SU-DHL-6 (cell line): Measurements from ENCODE around the gene BANF1.

ENCODE experiments used
- H2AFZ ChIP-seq: fragments of 200-600 bp; sonication (generic); 2 replicates; pipeline ENCODE4 v1.6.1; 2014; ENCODE audit warnings: low read depth, mild to moderate bottlenecking, moderate library complexity, mixed read lengths, antibody characterized with exemption, low read length; ENCODE audit not compliant: severe bottlenecking
- H3F3A ChIP-seq: fragments of 200-600 bp; shearing (Covaris generic); 2 replicates; pipeline ENCODE4 v1.6.0; 2016; ENCODE audit warnings: antibody characterized with exemption, mild to moderate bottlenecking; ENCODE audit not compliant: insufficient read depth
- H3K27ac ChIP-seq: fragments of 200-600 bp; sonication (generic); 2 replicates; pipeline ENCODE4 v1.5.1; 2016; ENCODE audit warnings: low read depth, mild to moderate bottlenecking, low read length, moderate library complexity, mixed read lengths
- H3K27me3 ChIP-seq: fragments of 200-600 bp; sonication (generic), shearing (Covaris generic); 2 replicates; pipeline ENCODE4 v1.6.0; 2014; ENCODE audit warnings: mild to moderate bottlenecking, low read length
- H3K36me3 ChIP-seq: fragments of 200-600 bp; sonication (generic); 2 replicates; pipeline ENCODE4 v1.6.1; 2014; ENCODE audit warnings: mild to moderate bottlenecking, low read length, mixed read lengths
- H3K4me2 ChIP-seq: fragments of 300-600, 200-600 bp; shearing (Covaris generic), sonication (generic); 2 replicates; pipeline ENCODE4 v1.6.0; 2014; ENCODE audit warnings: low read length, low read depth, mild to moderate bottlenecking; ENCODE audit not compliant: poor library complexity, severe bottlenecking
- H3K4me3 ChIP-seq: fragments of 200-600 bp; sonication (generic); 2 replicates; pipeline ENCODE4 v1.5.1; 2014; ENCODE audit warnings: antibody characterized with exemption, low read length, mild to moderate bottlenecking, mixed read lengths; ENCODE audit not compliant: insufficient read depth, poor library complexity, severe bottlenecking
- H3K79me2 ChIP-seq: fragments of 200-600 bp; sonication (generic); 2 replicates; pipeline ENCODE4 v1.6.1; 2014; ENCODE audit warnings: mild to moderate bottlenecking, low read length, moderate library complexity; ENCODE audit not compliant: insufficient read depth
- H3K9ac ChIP-seq: fragments of 200-600 bp; sonication (generic); 2 replicates; pipeline ENCODE4 v1.7.0; 2014; ENCODE audit warnings: mild to moderate bottlenecking, low read length
- H3K9me2 ChIP-seq: fragments of 200-600 bp; sonication (generic); replicated peaks from 2 replicates; pipeline ENCODE4 v1.6.1; 2014; ENCODE audit warnings: low read length; ENCODE audit not compliant: insufficient read depth
- H3K9me3 ChIP-seq: fragments of 200-600 bp; sonication (generic); 2 replicates; pipeline ENCODE4 v1.6.1; 2014; ENCODE audit warnings: low read length, mixed read lengths; ENCODE audit not compliant: insufficient read depth
- H4K20me1 ChIP-seq: fragments of 200-600 bp; sonication (generic); 2 replicates; pipeline ENCODE4 v1.6.1; 2014; ENCODE audit warnings: low read depth, mild to moderate bottlenecking, antibody characterized with exemption, low read length, moderate library complexity, mixed read lengths
- CTCF ChIP-seq: fragments of 200-600 bp; sonication (generic); IDR thresholded peaks from one replicate; pipeline ENCODE4 v1.5.1; 2017; ENCODE audit warnings: antibody characterized with exemption, mild to moderate bottlenecking, low read length, moderate library complexity; ENCODE audit not compliant: insufficient read depth, poor library complexity, severe bottlenecking
- EZH2phosphoT487 ChIP-seq: fragments of 200-600 bp; sonication (generic), shearing (Covaris generic); conservative IDR thresholded peaks from 2 replicates; pipeline ENCODE4 v1.6.1; 2018; ENCODE audit warnings: mild to moderate bottlenecking, antibody characterized with exemption, low read length, moderate library complexity, mixed read lengths

Gene BANF1

GRCh38 chr11:65965986-65966762, 36.1 kb upstream of the BANF1 start:
- no peak for TF ChIP-seq EZH2phosphoT487
- no peak for TF ChIP-seq CTCF
- no peaks in the 10 kb centered on the region for H3K9me3 ChIP-seq
- H4K20me1 ChIP-seq = 0 out of 2 replicates have a peak, but pooled peaks cover 3% of the 10 kb centered on the region
- no peaks in the 10 kb centered on the region for H3K9me2 ChIP-seq
- H2AFZ ChIP-seq = no peak overlapping the region
- no peak overlapping the region for H3K4me3 ChIP-seq
- no peak overlapping the region for H3K9ac ChIP-seq
- no peaks in the 10 kb centered on the region; the same call in 1 of the 2 replicates for H3K36me3 ChIP-seq
- H3K27ac ChIP-seq = no peak overlapping the region
- H3K4me2 ChIP-seq = no peak overlapping the region
- peaks cover 30% of the 10 kb centered on the region for H3K79me2 ChIP-seq
- no peaks in the 10 kb centered on the region for H3K27me3 ChIP-seq
- no peaks in the 10 kb centered on the region for H3F3A ChIP-seq

GRCh38 chr11:65967329-65967934, 34.9 kb upstream of the BANF1 start:
- no peaks in the 10 kb centered on the region; the same call in 1 of the 2 replicates for H3K36me3 ChIP-seq

More at GRCh38 chr11:65967329-65967934, 34.9 kb upstream of the BANF1 start:
- Histone ChIP-seq H3F3A (peaks cover 5% of the 10 kb centered on the region; the same call in 1 of the 2 replicates), H3K79me2 (peaks cover 22% of the 10 kb centered on the region), H2AFZ (no peak overlapping the region), H3K4me3 (no peak overlapping the region), H3K4me2 (no peak overlapping the region), H3K27ac (no peak overlapping the region), H3K9me3 (no peaks in the 10 kb centered on the region), H3K27me3 (no peaks in the 10 kb centered on the region), H3K9ac (no peak overlapping the region), H3K9me2 (no peaks in the 10 kb centered on the region), H4K20me1 (0 out of 2 replicates have a peak, but pooled peaks cover under 1% of the 10 kb centered on the region)
- TF ChIP-seq CTCF = no peak
- TF ChIP-seq EZH2phosphoT487 = no peak
